SKM-1 treated with dmso at 0.1 percent for 144 hours (cell line): ENCODE results near the gene ERC1.

ENCODE experiments used
- DNase-seq: peaks from one replicate; lab custom pipeline; 2025; ENCODE audit not compliant: unreplicated experiment; lab: John Stamatoyannopoulos, UW

Gene ERC1

DNA sequence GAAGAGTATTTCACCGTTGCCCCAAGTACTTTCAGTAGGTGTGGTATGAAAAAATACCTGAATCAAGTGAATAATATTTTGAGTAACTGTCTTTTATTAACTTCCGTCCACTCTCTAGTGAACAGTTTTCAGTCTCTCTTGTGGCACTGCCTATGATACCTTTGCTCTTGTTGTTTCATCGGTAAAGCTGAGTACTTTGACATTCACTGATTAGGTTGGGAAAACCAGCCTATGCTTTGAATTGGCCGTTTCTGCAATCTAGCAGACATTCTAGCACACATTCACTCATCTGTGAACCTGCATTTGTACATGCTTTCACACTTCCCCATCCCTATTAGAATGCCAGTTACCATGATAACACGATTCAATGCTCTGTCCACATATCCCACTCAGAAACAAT, 386.1 kb downstream of the ERC1 start:
- no peak for DNase-seq

DNA sequence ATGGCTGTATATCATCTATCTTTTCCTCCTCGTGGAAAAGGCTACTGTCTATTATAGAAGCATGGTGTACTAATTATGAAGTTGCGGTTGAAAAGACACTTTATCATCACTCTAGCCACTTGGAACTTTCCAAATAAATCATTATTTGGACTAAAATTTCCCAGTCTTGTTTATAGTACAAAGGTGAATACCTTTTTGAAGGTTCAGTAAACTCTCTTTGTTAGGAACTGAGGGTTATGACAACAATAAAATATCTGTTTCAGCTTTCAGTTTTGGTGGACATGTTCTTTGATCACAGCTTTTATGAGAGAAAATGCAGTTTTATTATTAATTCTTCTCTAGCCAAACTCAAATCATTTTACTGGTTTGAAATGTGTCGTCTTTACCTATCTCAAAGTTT, 386.7 kb downstream of the ERC1 start:
- DNase-seq, result no peak

DNA sequence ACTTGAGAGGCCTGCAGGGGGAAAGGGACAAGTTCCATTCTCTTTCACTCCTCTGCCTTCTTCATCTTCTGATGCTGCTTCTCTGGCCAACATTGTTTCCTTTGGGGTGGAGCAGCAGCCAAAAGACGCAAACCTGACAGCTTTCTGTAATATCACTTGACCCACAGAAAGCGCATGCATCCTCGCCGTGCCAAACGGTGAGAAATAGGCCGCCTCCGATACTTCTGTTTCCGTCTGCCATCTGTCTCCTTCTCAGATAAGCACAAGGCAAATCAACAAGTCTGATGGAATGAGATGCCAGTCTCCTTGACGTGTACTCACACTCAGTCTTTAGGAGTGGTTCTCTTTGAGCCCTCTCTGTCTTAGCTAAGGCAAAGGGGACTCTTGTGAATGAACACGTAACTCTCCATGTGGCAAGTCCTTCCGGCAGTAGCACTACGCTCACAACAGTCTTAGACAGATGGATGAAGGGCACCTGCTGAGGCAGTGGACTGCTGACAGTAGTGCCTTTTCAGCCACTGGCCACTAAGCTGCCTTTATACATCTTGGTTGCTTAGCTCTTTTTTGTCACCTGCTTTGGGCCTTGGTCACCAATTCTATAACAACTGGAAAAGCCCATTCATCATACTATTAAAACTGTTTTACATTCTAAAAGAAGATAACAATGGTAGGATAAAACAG, 389.3 kb downstream of the ERC1 start:
- no peak for DNase-seq

DNA sequence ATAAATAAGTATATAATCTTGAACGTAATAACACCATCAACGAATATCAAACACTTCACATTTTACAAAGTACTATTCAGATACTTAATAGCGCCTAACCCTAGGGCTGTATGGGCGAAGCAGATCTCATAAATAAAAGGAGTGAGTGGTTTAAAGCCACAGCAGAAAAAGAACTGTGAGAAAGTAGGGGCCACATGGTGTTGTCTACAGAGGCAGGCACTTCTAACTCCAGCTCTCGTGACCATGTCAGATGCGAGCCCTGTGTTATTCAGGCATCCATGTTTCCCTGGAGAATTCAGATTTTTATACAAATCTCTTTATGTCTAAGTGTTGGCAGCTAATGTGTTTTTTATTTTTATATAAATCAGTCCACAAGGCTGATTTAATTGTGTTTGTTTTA, 391.1 kb downstream of the ERC1 start:
- DNase-seq, result no peak

DNA sequence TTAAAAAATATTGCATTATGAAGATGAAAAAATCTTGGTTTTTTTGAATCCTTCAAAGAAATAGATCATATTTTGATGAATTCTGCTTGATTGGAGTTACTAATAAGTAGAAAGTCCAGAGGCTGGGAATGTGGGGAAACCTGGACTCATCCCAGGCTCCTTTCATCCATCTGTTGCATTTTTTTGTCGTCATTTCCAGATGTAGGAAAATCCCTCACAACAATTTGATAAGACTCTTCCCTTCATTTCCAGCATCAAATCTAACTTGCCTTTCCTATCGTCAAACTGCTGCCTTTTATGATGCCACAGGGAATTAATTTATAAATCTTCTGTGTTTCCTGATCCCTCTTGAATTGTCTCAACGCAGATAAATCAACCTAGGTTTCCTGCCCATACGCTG, 391.8 kb downstream of the ERC1 start:
- no peak for DNase-seq

DNA sequence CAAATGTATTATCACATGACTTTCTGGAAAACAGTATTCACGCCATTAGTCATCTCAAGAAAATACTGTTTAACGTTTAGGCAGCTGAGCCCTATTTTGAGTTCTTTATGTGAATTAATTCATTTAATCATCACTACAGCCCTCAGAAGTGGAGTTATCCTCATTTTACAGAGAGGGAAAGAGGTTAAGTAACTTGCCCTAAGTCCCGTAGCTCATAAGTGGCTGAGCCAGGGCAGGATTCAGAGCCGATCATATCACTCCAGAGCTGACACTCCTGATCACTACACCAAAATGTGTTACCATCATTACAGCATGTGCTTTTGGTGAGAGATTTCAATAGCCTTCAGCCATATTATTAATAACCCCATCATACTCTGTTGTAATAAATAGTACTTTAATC, 392.7 kb downstream of the ERC1 start:
- DNase-seq, result no peak

DNA sequence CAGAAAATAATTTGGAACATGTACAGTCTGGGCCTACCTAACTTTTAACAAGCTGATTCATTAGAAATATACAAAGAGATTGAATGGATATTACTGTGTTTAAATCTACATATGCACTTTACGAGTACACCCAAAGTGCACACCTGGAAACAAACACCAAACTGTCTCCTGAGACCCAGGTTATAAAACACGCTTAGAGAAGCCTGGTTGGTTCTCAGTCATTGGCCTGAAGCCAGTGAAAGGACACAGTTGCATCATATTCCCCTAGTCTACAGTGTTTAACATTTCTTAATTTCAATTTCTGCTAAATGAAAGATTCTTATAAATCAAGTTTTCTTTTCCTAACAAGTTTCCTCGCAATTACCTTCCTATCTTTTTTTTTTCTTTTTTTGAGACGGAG, 393.9 kb downstream of the ERC1 start:
- DNase-seq, result no peak

DNA sequence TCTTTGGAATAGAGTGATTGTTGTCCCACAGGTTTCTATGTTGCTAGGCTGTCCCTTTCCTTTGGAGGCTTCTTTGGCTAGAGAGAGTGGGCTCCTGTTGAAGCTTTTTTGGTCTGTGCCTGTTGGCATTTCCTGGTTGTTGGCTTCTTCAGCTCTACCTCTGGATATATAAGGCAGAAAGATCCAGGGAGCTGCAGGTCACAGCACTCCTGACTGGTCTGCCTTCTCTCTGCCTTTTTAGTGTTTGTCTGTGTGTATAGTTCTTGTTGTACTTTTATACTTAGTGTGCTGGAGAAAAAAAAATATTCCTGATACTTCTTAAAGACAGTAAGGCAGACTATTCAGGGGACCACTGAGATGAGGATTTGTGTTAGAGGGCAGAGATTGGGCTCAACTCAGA, 400.7 kb downstream of the ERC1 start:
- DNase-seq, result no peak

DNA sequence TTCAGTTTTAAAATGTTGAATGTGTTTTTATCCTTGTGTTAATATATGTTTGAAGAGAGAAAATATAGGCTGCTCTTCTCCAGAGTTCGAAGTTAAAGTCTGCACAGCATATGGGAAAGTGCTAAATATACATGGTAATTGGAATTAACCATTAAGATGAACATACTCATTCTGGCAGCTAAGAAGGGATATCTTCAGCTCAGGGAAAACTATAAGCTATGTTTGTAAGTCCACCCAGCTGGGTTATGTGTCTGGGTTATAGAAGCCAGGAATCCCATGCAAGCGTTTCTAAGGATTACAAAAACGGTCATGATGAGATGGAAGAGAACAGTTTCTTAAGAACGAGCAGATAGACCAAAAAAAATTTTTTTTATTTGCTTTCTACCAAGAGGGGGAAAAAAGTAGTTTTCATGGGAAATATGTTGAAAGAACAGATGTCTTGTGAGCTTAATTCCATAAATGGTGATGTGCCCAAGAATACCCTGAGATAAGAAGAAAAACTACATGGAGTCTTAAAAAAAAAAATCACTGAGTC, 404.5 kb downstream of the ERC1 start:
- no peak for DNase-seq

DNA sequence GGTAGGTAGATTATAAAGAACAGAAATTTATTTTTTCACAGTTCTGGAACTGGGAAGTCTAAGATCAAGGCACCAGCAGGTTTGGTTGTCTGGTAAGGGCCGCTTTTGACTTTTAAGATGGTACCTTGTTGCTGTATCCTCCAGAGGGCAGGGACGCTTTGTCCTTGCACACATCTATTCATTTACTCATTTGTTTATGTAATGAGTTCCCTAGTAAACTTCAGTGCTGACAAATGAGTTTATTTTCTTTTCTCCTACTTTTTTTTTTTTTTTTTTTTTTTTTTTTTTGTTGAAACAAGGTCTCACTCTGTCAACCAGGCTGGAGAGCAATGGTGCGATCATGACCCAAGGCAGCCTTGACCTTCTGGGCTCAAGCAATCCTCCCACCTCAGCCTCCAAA, 407.6 kb downstream of the ERC1 start:
- no peak for DNase-seq

DNA sequence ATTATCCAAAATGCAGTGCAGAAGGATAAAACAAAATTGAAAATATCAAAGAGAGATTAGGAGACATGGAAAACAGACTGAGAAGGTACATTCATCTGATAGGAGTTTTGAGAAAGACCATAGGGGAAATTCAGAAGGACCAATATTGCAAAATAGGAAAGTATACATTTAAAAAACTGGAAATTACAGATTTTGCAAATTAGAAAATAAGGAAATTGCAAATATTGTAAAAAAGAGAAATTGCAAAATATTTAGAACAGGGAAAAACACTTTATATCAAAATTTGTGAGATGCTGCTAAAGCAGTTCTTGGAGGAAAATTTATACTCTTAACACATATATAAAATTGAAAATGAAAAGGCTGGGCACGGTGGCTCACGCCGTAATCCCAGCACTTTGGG, 410.9 kb downstream of the ERC1 start:
- no peak for DNase-seq

DNA sequence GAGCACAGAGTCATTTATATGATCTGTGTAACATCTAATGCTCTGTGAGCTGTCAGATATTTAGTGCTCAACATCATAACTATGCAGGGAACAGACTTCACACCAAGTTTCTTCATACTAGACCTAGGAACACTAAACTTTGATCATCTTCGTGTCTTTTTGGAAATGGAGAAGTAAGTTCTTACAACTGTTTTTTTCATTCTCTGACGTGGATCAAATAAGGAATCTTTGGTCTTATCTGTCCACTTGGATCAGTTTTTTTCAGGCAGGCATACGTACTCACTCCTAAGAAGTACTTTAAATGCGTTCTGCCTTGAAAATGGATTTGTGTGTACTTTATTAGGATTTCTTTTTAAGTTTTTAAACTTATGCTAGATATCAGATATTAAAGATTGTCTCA, 412.4 kb downstream of the ERC1 start:
- no peak for DNase-seq

DNA sequence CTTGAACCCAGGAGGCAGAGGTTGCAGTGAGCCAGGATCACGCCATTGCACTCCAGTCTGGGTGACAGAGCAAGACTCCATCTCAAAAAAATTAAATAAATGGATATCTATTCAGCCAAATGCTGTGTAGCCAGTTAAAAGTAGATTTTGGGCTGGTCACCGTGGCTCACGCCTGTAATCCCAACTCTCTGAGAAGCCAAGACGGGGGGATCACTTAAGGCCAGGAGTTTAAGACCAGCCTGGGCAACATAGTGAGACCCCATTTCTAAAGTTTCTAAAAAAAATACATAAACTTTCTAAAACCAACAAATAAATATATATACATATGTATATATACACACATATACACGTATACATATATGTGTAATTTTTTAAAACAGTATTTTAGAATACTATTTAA, 414.6 kb downstream of the ERC1 start:
- no peak for DNase-seq

DNA sequence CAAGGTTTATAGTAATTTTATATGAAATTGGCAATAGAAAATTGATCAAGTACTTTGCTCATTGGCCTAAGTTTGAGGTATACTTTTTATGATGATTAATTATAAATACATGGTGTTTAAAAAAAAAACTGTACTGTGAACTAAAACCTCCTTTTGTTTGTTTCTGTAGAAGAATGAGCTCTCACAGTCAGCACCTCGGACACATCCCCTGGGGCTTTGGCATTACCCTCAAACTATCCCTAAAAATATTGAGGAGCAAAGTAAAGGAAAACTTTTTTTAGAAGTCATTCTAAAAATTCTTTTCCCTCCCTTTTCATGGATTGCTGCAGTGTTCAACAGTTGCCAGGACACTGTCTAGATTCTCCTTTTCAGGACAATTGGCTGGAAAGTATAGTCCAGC, 419.8 kb downstream of the ERC1 start:
- no peak for DNase-seq

DNA sequence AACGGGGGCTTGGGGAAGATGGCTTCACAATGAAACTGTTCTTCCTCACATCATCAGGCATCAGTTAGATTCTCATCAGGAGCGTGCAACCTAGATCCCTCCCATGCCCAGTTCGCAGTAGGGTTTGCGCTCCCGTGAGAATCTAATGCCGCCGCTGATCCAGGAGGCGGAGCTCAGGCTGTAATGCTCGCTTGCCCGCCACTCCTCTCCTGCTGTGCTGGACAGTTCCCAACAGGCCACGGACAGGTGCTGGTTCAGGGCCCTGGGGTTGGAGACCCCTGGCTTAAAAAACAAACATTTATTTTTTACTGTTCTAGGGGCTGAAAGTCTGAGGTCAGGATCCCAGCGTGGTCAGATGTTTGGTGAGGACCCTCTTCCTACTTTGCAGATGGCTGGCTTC, 422.9 kb downstream of the ERC1 start:
- DNase-seq, result no peak

DNA sequence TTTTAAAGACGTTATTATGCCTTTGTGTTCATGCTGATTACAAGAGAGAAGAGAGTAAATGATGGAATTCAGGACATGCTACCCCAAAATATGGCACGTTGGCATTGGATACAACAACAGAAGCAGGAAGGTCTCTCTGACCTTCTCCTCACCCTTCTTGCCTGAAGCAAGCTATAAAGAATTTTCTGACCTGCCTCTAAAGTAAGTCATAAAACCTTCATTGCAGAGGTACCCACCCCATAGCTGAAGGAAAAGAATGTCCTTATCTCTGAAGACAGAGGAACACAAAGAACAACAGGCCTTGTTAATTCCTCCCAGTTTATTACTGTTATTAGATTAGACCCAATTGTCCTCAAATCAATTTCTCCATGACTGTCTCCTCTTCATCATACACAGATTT, 427.1 kb downstream of the ERC1 start:
- DNase-seq, result no peak

DNA sequence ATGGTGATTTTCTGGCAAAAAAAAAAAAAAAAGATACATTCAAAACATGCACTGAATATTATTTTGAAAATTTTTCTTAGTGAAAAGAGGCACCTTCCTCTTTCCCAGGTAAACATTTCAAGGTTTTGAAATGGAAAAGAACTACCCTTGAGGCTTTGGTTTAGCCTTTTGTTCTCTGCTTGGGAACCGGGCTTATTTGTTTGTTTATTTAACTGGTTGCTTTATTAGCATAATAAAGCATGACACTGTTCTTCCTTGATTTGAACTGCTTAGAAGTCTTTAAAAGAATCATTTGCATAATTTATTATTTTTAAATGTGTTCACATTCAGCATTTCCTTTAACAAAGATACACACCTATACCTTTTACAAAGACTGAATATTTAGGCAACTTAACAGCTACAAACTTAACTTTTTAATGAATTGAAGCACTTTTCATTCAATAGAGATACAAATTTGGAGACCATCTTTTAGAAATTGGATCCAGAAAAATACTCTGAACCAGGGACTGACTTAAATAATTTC, 428.9 kb downstream of the ERC1 start:
- DNase-seq, result no peak

DNA sequence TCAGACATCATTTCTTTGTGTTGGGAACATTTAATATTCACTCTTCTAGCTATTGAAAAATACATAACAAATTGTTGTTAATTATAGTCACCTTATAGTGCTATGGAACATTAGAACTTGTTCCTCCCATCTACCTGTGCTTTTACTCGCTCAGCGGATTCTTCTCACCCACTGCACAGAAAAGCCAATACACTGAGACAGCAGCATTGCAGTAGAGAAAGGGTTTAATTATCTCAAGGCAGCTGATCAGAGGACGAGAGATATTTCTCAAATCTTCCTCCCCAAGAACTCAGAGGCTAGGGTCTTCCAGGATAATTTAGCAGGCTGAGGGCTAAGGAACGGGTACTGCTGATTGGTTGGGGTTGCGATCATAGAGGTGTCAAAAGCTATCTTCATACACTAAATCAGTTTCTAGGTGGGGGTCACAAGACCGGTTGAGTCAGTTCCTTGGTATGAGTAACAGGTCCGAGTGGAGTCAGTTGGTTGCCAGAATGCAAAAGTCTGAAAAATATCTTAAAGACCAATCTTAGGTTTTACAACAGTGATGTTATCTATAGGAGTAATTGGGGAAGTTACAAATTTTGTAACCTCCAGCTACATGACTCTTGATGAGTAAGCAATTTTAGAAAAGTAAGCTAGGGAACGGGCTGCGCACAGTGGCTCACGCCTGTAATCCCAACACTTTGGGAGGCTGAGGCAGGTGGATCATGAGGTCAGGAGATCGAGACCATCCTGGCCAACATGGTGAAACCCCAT, 430.2 kb downstream of the ERC1 start:
- DNase-seq, result no peak

DNA sequence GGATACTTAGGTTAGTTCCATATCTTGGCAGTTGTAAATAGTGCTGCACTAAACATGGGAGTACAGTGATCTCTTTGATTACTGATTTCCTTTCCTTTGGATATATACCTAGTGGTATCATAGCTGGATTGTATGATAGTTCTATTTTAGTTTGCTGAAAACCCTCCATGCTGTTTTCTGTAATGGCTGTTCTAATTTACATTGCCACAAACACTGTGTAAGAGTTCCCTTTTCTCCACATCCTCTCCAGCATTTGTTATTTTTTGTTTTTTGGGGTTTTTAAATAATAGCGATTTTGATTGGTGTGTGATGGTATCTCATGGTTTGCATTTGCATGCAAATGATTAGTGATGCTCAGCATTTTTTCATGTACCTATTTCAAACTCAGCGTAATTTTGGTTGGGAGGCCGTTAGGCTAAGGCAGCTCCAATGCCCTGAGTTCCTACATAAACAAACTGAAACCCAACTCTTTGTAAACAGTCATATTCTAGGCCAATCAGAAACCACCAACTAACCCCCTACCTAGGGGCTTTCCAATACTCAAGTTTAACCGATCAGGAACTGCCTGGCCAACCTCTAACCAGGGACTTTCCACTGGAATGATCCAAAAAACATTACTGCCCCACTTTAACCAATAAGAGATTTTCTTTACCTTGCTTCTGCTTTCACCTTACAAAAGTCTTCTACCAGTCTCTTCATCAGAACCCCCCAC, 431.7 kb downstream of the ERC1 start:
- DNase-seq, result no peak

DNA sequence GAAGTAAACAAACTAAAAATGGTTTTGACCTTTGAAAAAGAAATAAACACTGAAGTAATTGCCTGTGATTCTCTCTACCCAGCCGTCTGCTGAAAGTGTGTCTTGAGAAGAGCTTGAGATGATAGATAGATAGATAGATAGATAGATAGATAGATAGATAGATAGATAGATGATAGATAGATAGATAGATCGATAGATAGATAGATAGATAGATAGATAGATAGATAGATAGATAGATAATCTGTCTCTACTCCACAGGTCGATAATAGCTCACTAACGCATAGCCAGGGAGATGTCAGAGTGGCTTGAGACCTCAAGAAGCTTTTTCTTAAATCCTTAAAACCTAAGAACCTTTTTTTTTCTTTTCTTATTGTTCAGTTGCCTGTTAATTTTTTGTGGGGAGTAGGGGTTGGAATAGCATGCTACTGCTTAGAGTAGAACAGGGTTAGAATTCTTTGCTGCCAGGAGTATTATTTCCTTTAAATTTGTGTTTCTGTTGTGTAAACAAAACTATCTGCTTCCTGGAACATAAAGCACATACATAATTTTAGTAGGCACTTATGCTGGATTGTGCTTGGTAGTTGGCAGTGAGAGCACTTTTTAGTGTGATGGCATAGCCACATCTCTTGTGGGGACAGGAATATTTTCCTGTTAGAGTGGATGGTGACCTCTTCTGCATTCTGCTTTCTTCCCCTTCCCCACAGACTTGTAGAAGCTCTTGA, 433.8 kb downstream of the ERC1 start:
- no peak for DNase-seq

DNA sequence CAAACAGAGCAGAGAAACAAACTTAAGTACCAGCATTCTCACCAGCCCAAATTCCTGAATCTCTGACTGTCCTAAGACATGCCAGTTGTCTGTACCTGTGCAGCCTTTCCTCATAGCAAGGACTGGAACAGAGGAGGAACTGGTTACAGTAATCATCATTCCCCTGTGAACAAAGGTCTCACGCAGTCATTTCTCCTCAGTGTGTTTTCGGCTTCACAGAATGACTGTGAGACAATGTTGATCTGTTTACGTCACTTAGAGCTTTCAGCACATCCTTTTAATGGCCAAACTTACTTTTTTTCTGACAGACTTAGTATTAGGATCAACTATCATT, 434.3 kb downstream of the ERC1 start:
- DNase-seq, result no peak
